Mesenchymal stem cell (in vitro differentiated cells and primary cell): ENCODE results near the gene MRC2.
A peak's percentile ranks its signal among the peaks of the same experiment; 100 is the strongest.

ENCODE experiments used
- DNase-seq: peaks from one replicate; pipeline ENCODE4 v3.0.0-alpha.2; 2013
- H2AFZ ChIP-seq: one replicate; pipeline ENCODE4 v1.6.1; 2013; ENCODE audit warnings: low read depth, mild to moderate bottlenecking, control low read depth, inconsistent platforms, low read length, moderate library complexity
- H2AK5ac ChIP-seq: 2 replicates; pipeline ENCODE4 v1.6.1; 2013; ENCODE audit warnings: low read length, moderate library complexity, mild to moderate bottlenecking, inconsistent platforms; ENCODE audit not compliant: severe bottlenecking
- H2BK120ac ChIP-seq: one replicate; pipeline ENCODE4 v1.6.1; 2013; ENCODE audit warnings: low read depth, mild to moderate bottlenecking, inconsistent platforms, low read length, moderate library complexity
- H2BK12ac ChIP-seq, 2 experiments: one replicate each; pipeline ENCODE4 v1.6.1; 2013; ENCODE audit warnings: inconsistent platforms in 2 of 2, low read length in 2 of 2, mild to moderate bottlenecking in 2 of 2, moderate library complexity in 2 of 2, control low read depth in 1 of 2
- H2BK15ac ChIP-seq: one replicate; pipeline ENCODE4 v1.6.1; 2013; ENCODE audit warnings: mild to moderate bottlenecking, low read depth, inconsistent platforms; ENCODE audit not compliant: poor library complexity, severe bottlenecking
- H2BK5ac ChIP-seq: 2 replicates; pipeline ENCODE4 v1.6.1; 2013; ENCODE audit warnings: low read depth, mild to moderate bottlenecking, low read length, control low read depth, inconsistent platforms; ENCODE audit not compliant: poor library complexity, severe bottlenecking
- H3K14ac ChIP-seq, 2 experiments: one replicate each; pipeline ENCODE4 v1.6.1; 2013; ENCODE audit warnings: inconsistent platforms in 2 of 2, low read length in 2 of 2, control low read depth in 1 of 2, mild to moderate bottlenecking in 1 of 2, moderate library complexity in 1 of 2
- H3K18ac ChIP-seq, 2 experiments: one replicate each; pipeline ENCODE4 v1.6.1; 2013; ENCODE audit warnings: inconsistent platforms in 2 of 2, low read length in 2 of 2, control low read depth in 1 of 2, low read depth in 1 of 2, mild to moderate bottlenecking in 1 of 2
- H3K23ac ChIP-seq, 2 experiments: one replicate each; pipeline ENCODE4 v1.6.1; 2013; ENCODE audit warnings: inconsistent platforms in 2 of 2, low read length in 2 of 2, mild to moderate bottlenecking in 2 of 2, moderate library complexity in 2 of 2, control low read depth in 1 of 2
- H3K27ac ChIP-seq: 2 replicates; pipeline ENCODE4 v1.5.1; 2013; ENCODE audit warnings: mild to moderate bottlenecking, moderate library complexity, low read length, control low read depth, inconsistent platforms; ENCODE audit not compliant: poor library complexity, severe bottlenecking
- H3K27me3 ChIP-seq, 2 experiments: 2 replicates each; pipeline versions ENCODE4 v1.6.1 to v1.7.0; 2013; ENCODE audit warnings: low read length in 2 of 2, mild to moderate bottlenecking in 2 of 2, moderate library complexity in 2 of 2, control low read depth in 1 of 2, inconsistent platforms in 1 of 2; ENCODE audit not compliant: control insufficient read depth in 1 of 2, insufficient read depth in 1 of 2
- H3K36me3 ChIP-seq, 2 experiments: 2 replicates each; pipeline versions ENCODE4 v1.6.1 to v1.7.0; 2013; ENCODE audit warnings: low read length in 2 of 2, control low read depth in 1 of 2, inconsistent platforms in 1 of 2, low read depth in 1 of 2, mild to moderate bottlenecking in 1 of 2; ENCODE audit not compliant: insufficient read depth in 2 of 2, control insufficient read depth in 1 of 2
- H3K4ac ChIP-seq, 2 experiments: one replicate each; pipeline ENCODE4 v1.6.1; 2013; ENCODE audit warnings: inconsistent platforms in 2 of 2, low read length in 2 of 2, mild to moderate bottlenecking in 2 of 2, moderate library complexity in 2 of 2, control low read depth in 1 of 2, low read depth in 1 of 2
- H3K4me1 ChIP-seq: 2 replicates; pipeline ENCODE4 v1.6.1; 2013; ENCODE audit warnings: low read depth, low read length, control low read depth; ENCODE audit not compliant: control insufficient read depth, insufficient read depth
- H3K4me2 ChIP-seq: 2 replicates; pipeline ENCODE4 v1.6.1; 2013; ENCODE audit warnings: low read length, mild to moderate bottlenecking, inconsistent platforms; ENCODE audit not compliant: poor library complexity, severe bottlenecking
- H3K4me3 ChIP-seq, 2 experiments: 2 replicates each; pipeline versions ENCODE4 v1.5.1 to v1.7.0; 2013; ENCODE audit warnings: low read length in 2 of 2, mild to moderate bottlenecking in 2 of 2, control low read depth in 1 of 2, low read depth in 1 of 2; ENCODE audit not compliant: insufficient read depth in 1 of 2
- H3K79me1 ChIP-seq: replicated peaks from 2 replicates; pipeline ENCODE4 v1.6.1; 2013; ENCODE audit warnings: mild to moderate bottlenecking, control low read depth, low read length, inconsistent platforms; ENCODE audit not compliant: poor library complexity, severe bottlenecking
- H3K9ac ChIP-seq: 2 replicates; pipeline ENCODE4 v1.7.0; 2013; ENCODE audit warnings: mild to moderate bottlenecking, low read length, moderate library complexity
- H3K9me3 ChIP-seq: 2 replicates; pipeline ENCODE4 v1.7.0; 2013; ENCODE audit warnings: mild to moderate bottlenecking, low read length; ENCODE audit not compliant: control insufficient read depth
- H4K8ac ChIP-seq: one replicate; pipeline ENCODE4 v1.6.1; 2013; ENCODE audit warnings: inconsistent platforms, mild to moderate bottlenecking, low read length, moderate library complexity
- H4K91ac ChIP-seq: one replicate; pipeline ENCODE4 v1.6.1; 2013; ENCODE audit warnings: mild to moderate bottlenecking, low read length, inconsistent platforms
- WGBS: methylation state at CpG from one replicate; pipeline ENCODE4 v1.1.7; 2013; ENCODE audit warnings: mixed read lengths; 5-methylcytosine and 5-hydroxymethylcytosine counted together

Gene MRC2

GRCh38 chr17:62716834-62717588, 89.5 kb downstream of the MRC2 start:
- Histone ChIP-seq H3K4me3 (no peak overlapping the region), H4K91ac (no peak overlapping the region)
- no peak for DNase-seq

GRCh38 chr17:62717589-62717855, 90.1 kb downstream of the MRC2 start:
- H4K91ac ChIP-seq: no peak overlapping the region
- H3K4me3 ChIP-seq: no peak overlapping the region
- H2BK15ac ChIP-seq: no peak overlapping the region
- no peak overlapping the region for H2AFZ ChIP-seq
- H3K23ac ChIP-seq: no peak overlapping the region
- peak overlapping the region; percentile 29 for H2AK5ac ChIP-seq
- H3K27ac ChIP-seq: no peak overlapping the region
- H4K8ac ChIP-seq: no peak overlapping the region
- whole genome bisulfite sequencing: 91% methylated on average over 5 of the region's 6 CpGs
- H3K4me2 ChIP-seq: no peak overlapping the region
- H3K9me3 ChIP-seq: no peaks in the 10 kb centered on the region
- no peak overlapping the region for H2BK120ac ChIP-seq
- DNase-seq: no peak
- no peak overlapping the region for H3K18ac ChIP-seq
- no peaks in the 10 kb centered on the region for H3K79me1 ChIP-seq
- no peaks in the 10 kb centered on the region for H3K36me3 ChIP-seq
- no peak overlapping the region for H3K4ac ChIP-seq
- H2BK12ac ChIP-seq: no peak overlapping the region
- H3K4me1 ChIP-seq: peaks cover 10% of the 10 kb centered on the region
- H3K14ac ChIP-seq: no peak overlapping the region
- no peak overlapping the region for H3K9ac ChIP-seq
- H2BK5ac ChIP-seq: no peak overlapping the region
- peaks cover 0 to 10% of the 10 kb centered on the region in 2 experiments for H3K27me3 ChIP-seq

More at GRCh38 chr17:62716834-62717588, 89.5 kb downstream of the MRC2 start:
- H2AFZ ChIP-seq: no peak overlapping the region
- H2BK15ac ChIP-seq: no peak overlapping the region
- no peak overlapping the region for H2BK5ac ChIP-seq
- H4K8ac ChIP-seq: no peak overlapping the region
- no peaks in the 10 kb centered on the region for H3K36me3 ChIP-seq
- peaks cover 0 to 7% of the 10 kb centered on the region in 2 experiments for H3K27me3 ChIP-seq
- H3K14ac ChIP-seq: peak overlapping the region in 1 of 2 experiments; percentile 2
- H3K23ac ChIP-seq: no peak overlapping the region
- peak overlapping the region in 1 of 2 experiments; percentile 32 for H3K18ac ChIP-seq
- H3K9me3 ChIP-seq: no peaks in the 10 kb centered on the region
- no peak overlapping the region for H3K9ac ChIP-seq
- no peaks in the 10 kb centered on the region for H3K79me1 ChIP-seq
- H3K4me2 ChIP-seq: no peak overlapping the region
- peak overlapping the region in 1 of 2 experiments; percentile 7 for H2BK12ac ChIP-seq
- peaks cover 10% of the 10 kb centered on the region for H3K4me1 ChIP-seq
- WGBS: 92% methylated on average over 23 of the region's 23 CpGs
- no peak overlapping the region for H3K27ac ChIP-seq
- H2AK5ac ChIP-seq: no peak overlapping the region
- H2BK120ac ChIP-seq: no peak overlapping the region
- H3K4ac ChIP-seq: no peak overlapping the region

GRCh38 chr17:62717889-62718288, 90.4 kb downstream of the MRC2 start:
- H2BK15ac ChIP-seq: no peak overlapping the region
- H2BK120ac ChIP-seq: no peak overlapping the region
- no peak overlapping the region for H3K14ac ChIP-seq
- no peak overlapping the region for H3K4me3 ChIP-seq
- H2BK12ac ChIP-seq: no peak overlapping the region
- no peak for DNase-seq
- H4K8ac ChIP-seq: no peak overlapping the region
- H3K4me1 ChIP-seq: peaks cover 10% of the 10 kb centered on the region
- H3K36me3 ChIP-seq: no peaks in the 10 kb centered on the region
- no peak overlapping the region for H3K4ac ChIP-seq
- no peak overlapping the region for H4K91ac ChIP-seq
- H3K27ac ChIP-seq: no peak overlapping the region
- no peak overlapping the region for H3K4me2 ChIP-seq
- H3K18ac ChIP-seq: no peak overlapping the region
- H2BK5ac ChIP-seq: no peak overlapping the region
- H2AK5ac ChIP-seq: peak overlapping the region; percentile 29
- H3K79me1 ChIP-seq: no peaks in the 10 kb centered on the region
- H3K9me3 ChIP-seq: no peaks in the 10 kb centered on the region
- H3K23ac ChIP-seq: no peak overlapping the region
- H2AFZ ChIP-seq: no peak overlapping the region
- no peak overlapping the region for H3K9ac ChIP-seq
- WGBS: 96% methylated on average over 7 of the region's 8 CpGs
- peaks cover 0 to 10% of the 10 kb centered on the region in 2 experiments for H3K27me3 ChIP-seq

- H2BK5ac ChIP-seq: no peak overlapping the region
- DNase-seq: peak; percentile 82
- no peak overlapping the region for H2AFZ ChIP-seq
- no peak overlapping the region for H3K23ac ChIP-seq
- H3K4me3 ChIP-seq: no peak overlapping the region
- no peaks in the 10 kb centered on the region for H3K36me3 ChIP-seq
- no peak overlapping the region for H3K27ac ChIP-seq
- no peak overlapping the region for H3K9ac ChIP-seq
- no peaks in the 10 kb centered on the region for H3K9me3 ChIP-seq
- no peak overlapping the region for H2BK15ac ChIP-seq
- WGBS: 49% methylated on average over 11 of the region's 11 CpGs
- peaks cover 0 to 10% of the 10 kb centered on the region in 2 experiments for H3K27me3 ChIP-seq
- no peak overlapping the region for H4K91ac ChIP-seq
- peaks cover 8% of the 10 kb centered on the region for H3K4me1 ChIP-seq
- no peak overlapping the region for H3K4ac ChIP-seq
- H2AK5ac ChIP-seq: no peak overlapping the region
- H3K79me1 ChIP-seq: no peaks in the 10 kb centered on the region
- H3K4me2 ChIP-seq: no peak overlapping the region
- no peak overlapping the region for H2BK12ac ChIP-seq
- H3K14ac ChIP-seq: no peak overlapping the region
- H2BK120ac ChIP-seq: no peak overlapping the region
- no peak overlapping the region for H3K18ac ChIP-seq
- H4K8ac ChIP-seq: no peak overlapping the region
Measured at GRCh38 chr17:62718429-62718828, 91.0 kb downstream of the MRC2 start.
